Measurements from ENCODE around the gene INPP5E.

DNA sequence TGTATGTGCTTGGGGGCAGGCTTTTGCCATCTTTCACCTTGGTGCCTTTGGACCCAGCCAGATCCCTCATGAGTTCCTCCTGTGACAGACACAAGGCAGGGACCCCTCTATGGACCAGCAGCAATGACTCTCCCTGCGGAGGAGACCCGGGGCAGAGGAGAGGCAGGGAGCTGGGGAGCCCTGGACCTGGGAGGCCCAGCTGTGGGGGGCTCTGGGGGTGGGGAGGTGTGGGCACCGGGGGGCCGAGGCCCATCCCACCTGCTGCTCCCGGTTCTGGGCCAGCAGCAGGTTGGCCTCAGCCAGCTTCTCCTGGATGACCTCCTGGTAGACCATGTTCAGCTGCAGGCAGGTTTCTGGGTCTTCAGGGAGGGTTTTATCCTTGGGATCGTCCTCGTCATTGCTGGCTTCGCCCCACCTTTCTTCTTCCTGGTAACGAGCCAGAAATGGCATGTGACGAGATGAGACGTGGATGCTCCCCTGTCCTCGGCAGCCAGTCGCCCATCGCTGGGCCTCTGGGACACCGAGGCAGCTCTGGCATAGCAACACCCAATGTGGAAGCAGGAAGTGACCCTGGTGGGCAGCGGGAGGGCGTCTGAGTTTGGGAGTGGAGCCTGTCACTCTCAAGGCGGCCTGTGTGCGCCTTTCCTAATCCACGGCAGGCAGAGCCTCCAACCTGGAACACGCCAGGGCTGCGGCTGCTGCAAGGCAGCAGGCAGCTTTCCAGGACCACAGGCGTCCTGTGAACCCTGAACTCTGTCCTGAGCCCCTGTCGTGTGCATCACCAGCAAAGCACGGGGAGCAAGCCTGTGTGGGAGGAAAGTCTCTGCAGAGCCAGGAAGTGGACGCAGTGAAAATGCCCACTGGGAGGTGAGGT lies 44.1 kb downstream of the INPP5E start:
- TF ChIP-seq EZH2 (IDR thresholded peaks at IDR 0.05; ENCODE audit: low read length, unreplicated experiment): no peak
- TF ChIP-seq, protein P1, sequence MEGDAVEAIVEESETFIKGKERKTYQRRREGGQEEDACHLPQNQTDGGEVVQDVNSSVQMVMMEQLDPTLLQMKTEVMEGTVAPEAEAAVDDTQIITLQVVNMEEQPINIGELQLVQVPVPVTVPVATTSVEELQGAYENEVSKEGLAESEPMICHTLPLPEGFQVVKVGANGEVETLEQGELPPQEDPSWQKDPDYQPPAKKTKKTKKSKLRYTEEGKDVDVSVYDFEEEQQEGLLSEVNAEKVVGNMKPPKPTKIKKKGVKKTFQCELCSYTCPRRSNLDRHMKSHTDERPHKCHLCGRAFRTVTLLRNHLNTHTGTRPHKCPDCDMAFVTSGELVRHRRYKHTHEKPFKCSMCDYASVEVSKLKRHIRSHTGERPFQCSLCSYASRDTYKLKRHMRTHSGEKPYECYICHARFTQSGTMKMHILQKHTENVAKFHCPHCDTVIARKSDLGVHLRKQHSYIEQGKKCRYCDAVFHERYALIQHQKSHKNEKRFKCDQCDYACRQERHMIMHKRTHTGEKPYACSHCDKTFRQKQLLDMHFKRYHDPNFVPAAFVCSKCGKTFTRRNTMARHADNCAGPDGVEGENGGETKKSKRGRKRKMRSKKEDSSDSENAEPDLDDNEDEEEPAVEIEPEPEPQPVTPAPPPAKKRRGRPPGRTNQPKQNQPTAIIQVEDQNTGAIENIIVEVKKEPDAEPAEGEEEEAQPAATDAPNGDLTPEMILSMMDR (conservative IDR thresholded peaks at IDR 0.05; ENCODE audit: low read depth, low read length): no peak

Measured in PC-3 (cell line).